HG03135 (cell line): ENCODE results near the gene IFI44L.

Source experiments
- ATAC-seq: cut with Tn5 transposase; IDR thresholded peaks from one replicate; pipeline ENCODE4 v1.9.1; 2021; ENCODE audit warnings: mild to moderate bottlenecking, moderate library complexity; ENCODE audit not compliant: unreplicated experiment

Gene IFI44L

GRCh38 chr1:78640462-78640861, 20.2 kb downstream of the IFI44L start:
- ATAC-seq: no peak

- no peak for ATAC-seq
Observed at GRCh38 chr1:78641558-78641957, 21.3 kb downstream of the IFI44L start.

- no peak for ATAC-seq
Observed at GRCh38 chr1:78645723-78646122, 25.5 kb downstream of the IFI44L start.

- ATAC-seq: no peak
Observed at GRCh38 chr1:78647238-78647637, 27.0 kb downstream of the IFI44L start.

- ATAC-seq: peak; percentile 80
Observed at GRCh38 chr1:78649628-78650027, 29.4 kb downstream of the IFI44L start, which contains the start of gene IFI44. Gene IFI44 (plus strand): TSS chr1:78649831. CDS start chr1:78650196, 365 bp downstream.

- ATAC-seq: no peak
Observed at GRCh38 chr1:78650114-78650660, 29.9 kb downstream of the IFI44L start.

GRCh38 chr1:78651241-78651640, 31.0 kb downstream of the IFI44L start:
- ATAC-seq: no peak

- no peak for ATAC-seq
Observed at GRCh38 chr1:78652019-78652560, 31.8 kb downstream of the IFI44L start.

- ATAC-seq: no peak
Observed at GRCh38 chr1:78658901-78659300, 38.7 kb downstream of the IFI44L start.

- no peak for ATAC-seq
Observed at GRCh38 chr1:78663923-78664322, 43.7 kb downstream of the IFI44L start.

GRCh38 chr1:78664763-78665162, 44.5 kb downstream of the IFI44L start:
- no peak for ATAC-seq

- ATAC-seq: no peak
Observed at GRCh38 chr1:78665809-78666208, 45.6 kb downstream of the IFI44L start.

- no peak for ATAC-seq
Observed at GRCh38 chr1:78667939-78668338, 47.7 kb downstream of the IFI44L start.

- no peak for ATAC-seq
Observed at GRCh38 chr1:78668427-78668826, 48.2 kb downstream of the IFI44L start.

- no peak for ATAC-seq
Observed at GRCh38 chr1:78672428-78672827, 52.2 kb downstream of the IFI44L start.

GRCh38 chr1:78673120-78673519, 52.9 kb downstream of the IFI44L start:
- ATAC-seq: no peak

GRCh38 chr1:78676347-78676982, 56.2 kb downstream of the IFI44L start:
- no peak for ATAC-seq

- ATAC-seq: no peak
Observed at GRCh38 chr1:78676993-78677392, 56.7 kb downstream of the IFI44L start.

GRCh38 chr1:78677788-78678187, 57.5 kb downstream of the IFI44L start:
- ATAC-seq: no peak

- peak; percentile 86 for ATAC-seq
Observed at GRCh38 chr1:78678324-78678723, 58.1 kb downstream of the IFI44L start.

- no peak for ATAC-seq
Observed at GRCh38 chr1:78681265-78681664, 61.0 kb downstream of the IFI44L start.

GRCh38 chr1:78682496-78682895, 62.2 kb downstream of the IFI44L start:
- ATAC-seq: no peak

GRCh38 chr1:78683079-78683478, 62.8 kb downstream of the IFI44L start:
- ATAC-seq: no peak
